ENCODE data around the gene UBXN11.

Gene UBXN11

DNA sequence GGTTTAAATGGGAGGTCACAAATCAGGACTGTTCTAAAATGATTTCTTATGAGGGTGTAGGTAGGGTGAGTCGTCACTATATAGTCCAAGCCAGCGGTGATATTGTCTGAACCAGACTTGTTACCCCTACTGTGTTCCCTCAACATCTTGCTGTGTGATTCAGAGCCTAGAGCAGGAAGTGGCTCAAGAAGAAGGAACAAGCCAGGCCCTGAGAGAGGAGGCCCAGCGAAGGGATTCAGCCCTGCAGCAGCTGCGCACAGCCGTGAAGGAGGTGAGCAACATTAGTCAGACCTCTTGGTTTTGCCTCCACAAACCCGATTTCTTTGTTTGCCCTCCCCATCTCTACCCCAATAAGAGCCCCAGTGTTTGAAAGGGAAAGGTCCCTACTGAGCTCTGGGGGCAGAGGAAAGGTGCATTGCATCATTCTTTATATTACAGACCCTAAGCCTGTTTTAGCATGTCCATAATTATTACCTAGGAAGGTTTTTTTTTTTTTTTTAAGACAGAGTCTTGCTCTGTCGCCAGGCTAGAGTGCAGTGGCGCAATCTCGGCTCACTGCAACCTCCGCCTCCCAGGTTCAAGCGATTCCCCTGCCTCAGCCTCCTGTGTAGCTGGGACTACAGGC, 31.5 kb downstream of the UBXN11 start:
- no peak overlapping the region for H3K9ac ChIP-seq (ENCODE audit: insufficient read length, low read depth)
- no peaks in the 10 kb centered on the region for H3K27me3 ChIP-seq (ENCODE audit: insufficient read depth, insufficient read length)
- TF ChIP-seq SUZ12 (IDR thresholded peaks at IDR 0.05; ENCODE audit: extremely low read depth, insufficient read depth, insufficient read length), result no peak
- no peak for TF ChIP-seq ZNF274 (IDR thresholded peaks at IDR 0.05; ENCODE audit: low read depth, low read length)
- no peak for TF ChIP-seq YY1 (IDR thresholded peaks at IDR 0.05; ENCODE audit: insufficient read depth, insufficient read length)

DNA sequence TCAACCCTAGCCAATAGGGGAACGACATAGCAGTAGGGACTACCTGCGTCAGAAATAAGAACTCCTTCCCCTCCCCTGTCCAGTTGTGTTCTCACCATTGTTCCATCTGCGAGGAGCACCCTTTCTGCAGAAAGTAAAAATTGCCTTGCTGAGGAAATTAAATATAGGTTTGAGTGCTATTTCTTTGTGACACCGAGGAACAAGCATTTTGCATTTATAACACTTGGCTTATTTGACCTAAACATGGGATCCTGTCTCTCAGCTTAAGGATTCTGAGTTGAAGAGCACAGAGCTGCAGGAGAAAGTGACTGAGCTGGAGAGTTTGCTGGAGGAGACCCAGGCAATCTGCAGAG, 37.3 kb downstream of the UBXN11 start:
- H3K9ac ChIP-seq (ENCODE audit: insufficient read length, low read depth), result no peak overlapping the region
- TF ChIP-seq ZNF274 (IDR thresholded peaks at IDR 0.05; ENCODE audit: low read depth, low read length) (no peak), SUZ12 (IDR thresholded peaks at IDR 0.05; ENCODE audit: extremely low read depth, insufficient read depth, insufficient read length) (no peak), YY1 (IDR thresholded peaks at IDR 0.05; ENCODE audit: insufficient read depth, insufficient read length) (no peak)
- no peak for DNase-seq (ENCODE audit: low read depth, low spot score)
- peaks cover 26% of the 10 kb centered on the region for H3K9me3 ChIP-seq (ENCODE audit: insufficient read depth, low read length)
- H3K4me1 ChIP-seq (ENCODE audit: insufficient read depth, insufficient read length), result no peaks in the 10 kb centered on the region
- no peaks in the 10 kb centered on the region for H3K27me3 ChIP-seq (ENCODE audit: insufficient read depth, insufficient read length)
- no peak overlapping the region for H3K4me3 ChIP-seq (ENCODE audit: insufficient read length, low read depth)
- peaks cover 85% of the 10 kb centered on the region for H3K36me3 ChIP-seq (ENCODE audit: insufficient read depth, insufficient read length, low read length)

More for the DNA sequence above, 31.5 kb downstream of the UBXN11 start:
- Histone ChIP-seq H3K9me3 (ENCODE audit: insufficient read depth, low read length) (no peaks in the 10 kb centered on the region; the same call in 1 of the 2 replicates), H3K4me3 (ENCODE audit: insufficient read length, low read depth) (no peak overlapping the region), H3K36me3 (ENCODE audit: insufficient read depth, insufficient read length, low read length) (peaks cover 82% of the 10 kb centered on the region), H3K4me1 (ENCODE audit: insufficient read depth, insufficient read length) (peaks cover 19% of the 10 kb centered on the region)
- DNase-seq (ENCODE audit: low read depth, low spot score), result no peak

DNA sequence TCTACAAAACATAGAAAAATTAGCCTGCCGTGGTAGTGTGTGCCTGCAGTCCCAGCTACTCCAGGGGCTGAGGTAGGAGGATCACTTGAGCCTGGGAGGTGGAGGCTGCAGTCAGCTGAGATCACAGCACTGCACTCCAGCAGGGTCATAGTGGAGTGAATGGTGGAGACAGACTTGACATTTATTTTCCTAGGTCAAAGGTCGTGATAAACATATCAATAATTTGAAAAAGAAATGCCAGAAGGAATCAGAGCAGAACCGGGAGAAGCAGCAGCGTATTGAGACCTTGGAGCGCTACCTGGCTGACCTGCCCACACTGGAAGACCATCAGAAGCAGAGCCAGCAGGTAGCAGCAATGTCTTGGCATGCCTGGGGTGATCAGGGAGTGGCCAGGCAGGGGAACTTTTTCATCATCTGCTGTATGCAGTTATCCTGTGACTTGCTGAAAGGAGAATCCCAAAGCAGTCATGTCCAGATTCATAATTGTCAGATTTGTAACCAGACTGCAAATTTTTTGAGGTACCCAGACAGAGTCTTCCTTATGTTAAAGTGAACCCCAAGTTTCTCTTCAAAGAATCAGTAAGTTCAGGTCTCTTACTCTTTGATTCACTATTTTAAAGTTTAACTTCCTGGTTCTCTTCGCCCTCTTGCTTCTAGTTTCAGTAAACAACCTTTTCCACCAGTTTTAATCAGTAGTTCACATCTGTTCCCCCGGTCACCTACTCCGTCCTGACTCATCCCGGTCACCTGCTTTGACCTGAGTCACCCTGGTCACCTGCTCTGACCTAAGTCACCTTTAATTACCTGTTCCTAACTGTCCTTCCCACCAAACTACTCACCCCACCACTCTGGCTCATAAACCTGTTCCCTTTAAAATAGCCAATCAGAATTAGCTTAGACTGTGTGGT, 37.9 kb downstream of the UBXN11 start:
- Histone ChIP-seq H3K27me3 (ENCODE audit: insufficient read depth, insufficient read length) (no peaks in the 10 kb centered on the region), H3K4me3 (ENCODE audit: insufficient read length, low read depth) (no peak overlapping the region), H3K9me3 (ENCODE audit: insufficient read depth, low read length) (peaks cover 26% of the 10 kb centered on the region), H3K9ac (ENCODE audit: insufficient read length, low read depth) (no peak overlapping the region), H3K4me1 (ENCODE audit: insufficient read depth, insufficient read length) (no peaks in the 10 kb centered on the region), H3K36me3 (ENCODE audit: insufficient read depth, insufficient read length, low read length) (peaks cover 87% of the 10 kb centered on the region)
- TF ChIP-seq YY1 (IDR thresholded peaks at IDR 0.05; ENCODE audit: insufficient read depth, insufficient read length), result no peak
- no peak for TF ChIP-seq ZNF274 (IDR thresholded peaks at IDR 0.05; ENCODE audit: low read depth, low read length)
- no peak for TF ChIP-seq SUZ12 (IDR thresholded peaks at IDR 0.05; ENCODE audit: extremely low read depth, insufficient read depth, insufficient read length)
- no peak for DNase-seq (ENCODE audit: low read depth, low spot score)

DNA sequence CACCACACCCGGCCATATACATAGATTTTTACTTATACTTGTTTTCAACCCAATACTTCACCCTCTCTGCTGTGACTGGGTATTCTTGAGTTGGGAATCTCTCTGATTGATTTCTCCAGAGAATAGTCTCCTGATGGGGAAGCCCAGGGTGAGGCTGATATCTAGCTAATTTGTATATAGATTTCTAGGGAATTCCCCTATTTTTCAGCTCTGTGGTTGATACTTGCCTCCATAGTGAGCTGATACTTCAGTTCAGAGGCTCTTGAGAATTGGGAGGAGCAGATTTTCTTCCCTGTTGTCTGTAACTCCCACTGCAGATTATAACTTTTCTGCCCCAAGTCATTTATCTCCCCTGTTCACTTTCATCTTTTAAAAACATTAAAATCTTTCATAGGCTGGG, 41.0 kb downstream of the UBXN11 start:
- H3K4me1 ChIP-seq (ENCODE audit: insufficient read depth, insufficient read length), result no peaks in the 10 kb centered on the region
- H3K9ac ChIP-seq (ENCODE audit: insufficient read length, low read depth), result no peak overlapping the region
- H3K36me3 ChIP-seq (ENCODE audit: insufficient read depth, insufficient read length, low read length), result peaks cover 87% of the 10 kb centered on the region
- H3K27me3 ChIP-seq (ENCODE audit: insufficient read depth, insufficient read length), result no peaks in the 10 kb centered on the region
- no peak for DNase-seq (ENCODE audit: low read depth, low spot score)
- TF ChIP-seq SUZ12 (IDR thresholded peaks at IDR 0.05; ENCODE audit: extremely low read depth, insufficient read depth, insufficient read length), result no peak
- TF ChIP-seq YY1 (IDR thresholded peaks at IDR 0.05; ENCODE audit: insufficient read depth, insufficient read length), result no peak
- no peak for TF ChIP-seq ZNF274 (IDR thresholded peaks at IDR 0.05; ENCODE audit: low read depth, low read length)
- H3K9me3 ChIP-seq (ENCODE audit: insufficient read depth, low read length), result peaks cover 26% of the 10 kb centered on the region
- no peak overlapping the region for H3K4me3 ChIP-seq (ENCODE audit: insufficient read length, low read depth)

DNA sequence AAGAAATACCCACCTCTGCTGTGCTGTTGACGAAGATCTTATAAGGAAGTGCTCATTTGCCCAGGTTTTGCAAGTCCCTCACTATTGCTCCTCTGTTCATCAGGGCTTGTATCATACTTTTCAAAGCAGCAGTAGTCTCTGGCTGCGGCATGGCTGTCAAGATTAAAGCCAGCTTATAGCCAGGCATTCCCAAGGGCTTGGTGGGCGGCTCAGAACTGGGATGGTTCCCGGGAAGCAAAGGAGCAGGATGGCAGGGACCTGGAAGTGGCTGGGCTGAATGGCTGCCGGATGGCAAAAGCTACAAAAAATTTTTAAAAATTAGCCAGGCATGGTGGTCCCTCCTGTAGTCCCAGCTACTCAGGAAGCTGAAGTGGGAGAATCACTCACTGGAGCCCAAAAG, 43.2 kb downstream of the UBXN11 start:
- no peak for TF ChIP-seq SUZ12 (IDR thresholded peaks at IDR 0.05; ENCODE audit: extremely low read depth, insufficient read depth, insufficient read length)
- no peak for TF ChIP-seq ZNF274 (IDR thresholded peaks at IDR 0.05; ENCODE audit: low read depth, low read length)
- TF ChIP-seq YY1 (IDR thresholded peaks at IDR 0.05; ENCODE audit: insufficient read depth, insufficient read length), result no peak
- no peaks in the 10 kb centered on the region for H3K27me3 ChIP-seq (ENCODE audit: insufficient read depth, insufficient read length)
- no peak overlapping the region for H3K9ac ChIP-seq (ENCODE audit: insufficient read length, low read depth)
- H3K36me3 ChIP-seq (ENCODE audit: insufficient read depth, insufficient read length, low read length), result peaks cover 86% of the 10 kb centered on the region
- peaks cover 11% of the 10 kb centered on the region for H3K9me3 ChIP-seq (ENCODE audit: insufficient read depth, low read length)
- no peaks in the 10 kb centered on the region for H3K4me1 ChIP-seq (ENCODE audit: insufficient read depth, insufficient read length)
- no peak for DNase-seq (ENCODE audit: low read depth, low spot score)
- no peak overlapping the region for H3K4me3 ChIP-seq (ENCODE audit: insufficient read length, low read depth)

DNA sequence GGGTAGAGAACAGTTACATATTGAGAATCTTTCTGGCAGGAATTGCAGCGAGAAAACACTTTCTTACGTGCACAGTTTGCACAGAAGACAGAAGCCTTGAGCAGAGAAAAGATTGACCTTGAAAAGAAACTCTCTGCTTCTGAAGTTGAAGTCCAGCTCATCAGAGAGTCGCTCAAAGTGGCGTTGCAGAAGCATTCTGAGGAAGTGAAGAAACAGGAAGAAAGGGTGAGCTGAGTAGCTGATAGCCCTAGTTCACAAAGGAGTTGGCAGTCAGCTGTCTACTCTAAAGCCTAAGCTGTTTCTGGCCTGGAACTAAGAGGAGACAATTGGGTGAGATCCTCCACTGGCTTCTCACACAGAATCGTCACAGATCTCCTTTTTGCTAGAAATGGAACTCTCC, 46.9 kb downstream of the UBXN11 start:
- H3K36me3 ChIP-seq (ENCODE audit: insufficient read depth, insufficient read length, low read length), result peaks cover 90% of the 10 kb centered on the region
- no peak for DNase-seq (ENCODE audit: low read depth, low spot score)

DNA sequence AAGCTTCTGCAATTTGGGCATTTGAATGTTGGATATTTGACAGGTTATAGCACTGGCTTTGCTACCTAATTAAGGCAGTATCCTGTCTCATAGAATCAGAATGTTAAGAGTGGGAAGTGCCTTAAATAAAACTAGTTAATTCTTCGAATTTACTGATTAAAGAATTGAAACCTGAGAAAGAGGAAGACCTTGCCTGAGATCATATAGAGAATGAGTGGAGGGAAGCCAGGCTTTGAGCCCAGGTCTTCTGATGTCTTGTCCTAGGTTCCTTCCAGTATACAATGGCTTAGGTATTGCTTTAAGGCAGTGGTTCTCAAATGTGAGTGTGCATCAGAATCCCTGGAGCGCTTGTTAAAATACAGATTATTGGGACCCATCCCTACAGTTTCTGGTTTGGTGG, 47.4 kb downstream of the UBXN11 start:
- Histone ChIP-seq H3K9ac (ENCODE audit: insufficient read length, low read depth) (no peak overlapping the region), H3K36me3 (ENCODE audit: insufficient read depth, insufficient read length, low read length) (peaks cover 87% of the 10 kb centered on the region), H3K4me1 (ENCODE audit: insufficient read depth, insufficient read length) (no peaks in the 10 kb centered on the region), H3K27me3 (ENCODE audit: insufficient read depth, insufficient read length) (no peaks in the 10 kb centered on the region), H3K9me3 (ENCODE audit: insufficient read depth, low read length) (no peaks in the 10 kb centered on the region), H3K4me3 (ENCODE audit: insufficient read length, low read depth) (no peak overlapping the region)
- TF ChIP-seq ZNF274 (IDR thresholded peaks at IDR 0.05; ENCODE audit: low read depth, low read length), result no peak
- no peak for TF ChIP-seq SUZ12 (IDR thresholded peaks at IDR 0.05; ENCODE audit: extremely low read depth, insufficient read depth, insufficient read length)
- TF ChIP-seq YY1 (IDR thresholded peaks at IDR 0.05; ENCODE audit: insufficient read depth, insufficient read length), result no peak
- DNase-seq (ENCODE audit: low read depth, low spot score), result no peak

More for the DNA sequence above, 46.9 kb downstream of the UBXN11 start:
- no peaks in the 10 kb centered on the region for H3K27me3 ChIP-seq (ENCODE audit: insufficient read depth, insufficient read length)
- no peak overlapping the region for H3K4me3 ChIP-seq (ENCODE audit: insufficient read length, low read depth)
- H3K9me3 ChIP-seq (ENCODE audit: insufficient read depth, low read length), result no peaks in the 10 kb centered on the region
- H3K4me1 ChIP-seq (ENCODE audit: insufficient read depth, insufficient read length), result no peaks in the 10 kb centered on the region
- H3K9ac ChIP-seq (ENCODE audit: insufficient read length, low read depth), result no peak overlapping the region
- TF ChIP-seq ZNF274 (IDR thresholded peaks at IDR 0.05; ENCODE audit: low read depth, low read length) (no peak), YY1 (IDR thresholded peaks at IDR 0.05; ENCODE audit: insufficient read depth, insufficient read length) (no peak), SUZ12 (IDR thresholded peaks at IDR 0.05; ENCODE audit: extremely low read depth, insufficient read depth, insufficient read length) (no peak)
